Kidney epithelial cell (primary cell): ENCODE data around the gene DPT. TPM values are rescaled to one million over a fixed set of nuclear protein-coding genes. Genes with fewer than 3 reads are reported as not detected.

Experiments
- DNase-seq: peaks from one replicate; pipeline ENCODE4 v3.0.0-alpha.2; 2010; ENCODE audit warnings: low read depth
- H3K27me3 ChIP-seq: 2 replicates; pipeline ENCODE4 v1.6.0; 2011; ENCODE audit warnings: low read length; ENCODE audit not compliant: control insufficient read depth, insufficient read depth
- H3K36me3 ChIP-seq: 2 replicates; pipeline ENCODE4 v1.5.1; 2011; ENCODE audit warnings: low read length; ENCODE audit not compliant: control insufficient read depth, insufficient read depth
- H3K4me3 ChIP-seq: 2 replicates; pipeline ENCODE4 v1.5.1; 2011; ENCODE audit warnings: low read depth, mild to moderate bottlenecking, control low read depth, low read length
- total RNA-seq: library from RNA; depleted of rRNA; stranded (reverse); fragments of >200 nt; gene quantifications from 2 replicates; pipeline ENCODE4 v1.2.3, GENCODE V29; 2015
- TF ChIP-seq, protein P1 (sequence below): IDR thresholded peaks from 2 replicates; pipeline ENCODE4 v1.5.1; 2011; ENCODE audit warnings: mild to moderate bottlenecking, moderate library complexity, low read length, control low read depth, inconsistent platforms; ENCODE audit not compliant: insufficient read depth, poor library complexity, severe bottlenecking

Gene DPT
- total RNA-seq, 1 donor from 2014 or later = not detected

DNA sequence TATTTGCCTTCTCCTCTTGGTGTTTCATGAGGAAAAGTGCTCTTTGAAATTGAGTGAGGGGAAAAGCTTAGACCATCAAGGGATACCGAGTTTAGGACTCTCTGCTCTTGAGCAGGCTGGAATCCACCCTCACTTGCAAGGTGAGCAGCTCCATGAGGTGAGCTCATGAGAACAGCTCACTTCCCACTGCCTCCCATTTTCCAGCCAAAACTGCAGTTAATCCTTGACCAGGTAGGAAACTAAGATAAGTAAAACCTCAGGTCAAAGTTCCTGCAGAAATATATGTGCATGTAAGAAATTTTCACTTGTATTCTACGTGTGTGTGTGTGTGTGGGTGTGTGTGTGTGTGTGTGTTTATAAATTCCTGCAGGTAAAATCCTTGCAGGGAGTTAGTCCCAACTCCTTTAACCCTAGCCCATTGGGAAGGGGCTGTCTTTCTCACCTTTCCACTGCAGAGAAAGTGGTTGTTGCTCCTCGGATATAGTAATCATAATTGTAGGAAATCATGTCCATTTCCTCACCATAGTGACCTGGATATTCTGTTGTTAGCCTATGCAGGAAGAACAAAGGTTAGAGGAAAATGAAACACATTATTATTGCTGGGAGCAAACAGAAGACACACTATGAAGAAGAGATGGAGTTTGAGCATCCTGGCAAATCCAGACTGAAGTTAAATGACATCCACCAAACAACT, 28.3 kb downstream of the DPT start:
- no peak for DNase-seq
- no peak overlapping the region for H3K4me3 ChIP-seq
- H3K27me3 ChIP-seq = no peaks in the 10 kb centered on the region

DNA sequence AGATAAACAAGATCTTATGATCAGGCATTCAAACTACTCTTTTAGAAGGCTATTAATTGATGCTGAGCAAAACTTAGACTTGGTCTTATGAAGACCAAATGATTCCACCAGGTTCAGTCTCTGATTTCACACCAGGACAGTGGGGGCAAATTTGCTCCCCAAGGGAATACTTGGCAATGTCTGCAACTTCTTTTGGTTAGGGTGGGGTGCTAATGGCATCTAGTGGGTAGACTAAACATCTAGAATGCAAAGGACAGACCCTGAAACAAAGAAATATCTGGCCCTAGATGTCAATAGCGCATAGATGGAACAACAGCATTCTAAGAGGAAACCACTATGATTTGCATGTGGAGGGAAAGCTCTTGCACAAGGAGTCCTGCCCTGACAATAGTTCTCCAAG, 30.6 kb downstream of the DPT start:
- no peaks in the 10 kb centered on the region for H3K27me3 ChIP-seq
- no peaks in the 10 kb centered on the region for H3K36me3 ChIP-seq
- no peak for DNase-seq
- no peak overlapping the region for H3K4me3 ChIP-seq
- TF ChIP-seq, protein P1, sequence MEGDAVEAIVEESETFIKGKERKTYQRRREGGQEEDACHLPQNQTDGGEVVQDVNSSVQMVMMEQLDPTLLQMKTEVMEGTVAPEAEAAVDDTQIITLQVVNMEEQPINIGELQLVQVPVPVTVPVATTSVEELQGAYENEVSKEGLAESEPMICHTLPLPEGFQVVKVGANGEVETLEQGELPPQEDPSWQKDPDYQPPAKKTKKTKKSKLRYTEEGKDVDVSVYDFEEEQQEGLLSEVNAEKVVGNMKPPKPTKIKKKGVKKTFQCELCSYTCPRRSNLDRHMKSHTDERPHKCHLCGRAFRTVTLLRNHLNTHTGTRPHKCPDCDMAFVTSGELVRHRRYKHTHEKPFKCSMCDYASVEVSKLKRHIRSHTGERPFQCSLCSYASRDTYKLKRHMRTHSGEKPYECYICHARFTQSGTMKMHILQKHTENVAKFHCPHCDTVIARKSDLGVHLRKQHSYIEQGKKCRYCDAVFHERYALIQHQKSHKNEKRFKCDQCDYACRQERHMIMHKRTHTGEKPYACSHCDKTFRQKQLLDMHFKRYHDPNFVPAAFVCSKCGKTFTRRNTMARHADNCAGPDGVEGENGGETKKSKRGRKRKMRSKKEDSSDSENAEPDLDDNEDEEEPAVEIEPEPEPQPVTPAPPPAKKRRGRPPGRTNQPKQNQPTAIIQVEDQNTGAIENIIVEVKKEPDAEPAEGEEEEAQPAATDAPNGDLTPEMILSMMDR = no peak

More for the DNA sequence above, 28.3 kb downstream of the DPT start:
- TF ChIP-seq, protein P1 = no peak
- no peaks in the 10 kb centered on the region for H3K36me3 ChIP-seq

- Histone ChIP-seq H3K27me3 (no peaks in the 10 kb centered on the region), H3K36me3 (no peaks in the 10 kb centered on the region), H3K4me3 (no peak overlapping the region)
- no peak for DNase-seq
- TF ChIP-seq, protein P1 = no peak
Observed at GRCh38 chr1:168697356-168698126, 31.5 kb downstream of the DPT start.

DNA sequence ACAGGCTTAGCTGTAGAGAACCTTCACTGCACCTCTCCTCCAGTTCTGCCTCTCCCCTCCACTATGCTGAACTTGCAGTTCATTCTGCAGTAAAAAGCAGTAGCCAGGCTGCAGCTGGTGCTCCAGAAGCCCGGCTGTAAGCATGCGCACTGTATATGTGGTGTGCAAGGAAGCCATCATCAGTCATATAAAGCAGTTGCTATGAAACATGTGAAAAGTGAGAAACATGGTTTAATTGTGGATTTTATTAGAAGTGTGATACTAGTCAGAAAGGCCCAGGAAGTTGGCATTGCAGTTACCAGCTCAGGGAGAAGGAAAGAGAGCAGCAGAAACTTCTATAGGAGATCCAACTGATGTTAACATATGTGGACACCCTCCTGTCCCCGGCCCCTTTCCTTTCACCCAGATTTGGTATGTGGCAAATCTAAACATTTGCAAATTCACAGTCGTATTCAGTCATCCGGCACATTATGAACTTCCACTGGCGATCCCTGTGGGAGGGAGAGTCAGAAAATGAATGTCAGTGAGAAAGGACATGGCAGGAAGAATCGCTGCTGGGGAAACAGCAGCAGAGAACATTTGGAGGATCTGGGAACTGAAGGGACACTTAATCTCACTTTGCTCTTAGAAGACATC, 32.8 kb downstream of the DPT start:
- Histone ChIP-seq H3K27me3 (no peaks in the 10 kb centered on the region), H3K36me3 (no peaks in the 10 kb centered on the region), H3K4me3 (no peak overlapping the region)
- TF ChIP-seq, protein P1 = no peak
- DNase-seq = no peak

DNA sequence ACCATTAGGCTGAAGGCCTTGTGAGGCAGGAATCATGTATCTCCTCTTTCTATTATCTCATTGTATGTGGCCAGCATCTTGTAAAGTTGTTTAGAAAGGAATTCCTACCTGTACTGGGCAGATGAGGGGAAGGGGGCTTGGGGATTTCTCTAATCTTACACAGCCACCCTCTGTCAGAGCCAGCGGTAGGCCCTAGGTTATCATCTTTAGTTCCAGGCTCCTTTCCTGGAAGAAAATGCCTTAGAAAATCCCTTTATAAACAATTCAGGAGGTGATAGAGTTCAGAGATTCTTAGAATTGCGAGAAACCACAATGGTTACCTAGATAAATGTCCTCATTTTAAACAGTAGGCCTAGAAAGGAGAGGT, 35.2 kb downstream of the DPT start:
- Histone ChIP-seq H3K27me3 (no peaks in the 10 kb centered on the region), H3K36me3 (no peaks in the 10 kb centered on the region), H3K4me3 (no peak overlapping the region)
- TF ChIP-seq, protein P1 = no peak
- DNase-seq = no peak
